Measurements from ENCODE around the gene GLTPD2.

DNA sequence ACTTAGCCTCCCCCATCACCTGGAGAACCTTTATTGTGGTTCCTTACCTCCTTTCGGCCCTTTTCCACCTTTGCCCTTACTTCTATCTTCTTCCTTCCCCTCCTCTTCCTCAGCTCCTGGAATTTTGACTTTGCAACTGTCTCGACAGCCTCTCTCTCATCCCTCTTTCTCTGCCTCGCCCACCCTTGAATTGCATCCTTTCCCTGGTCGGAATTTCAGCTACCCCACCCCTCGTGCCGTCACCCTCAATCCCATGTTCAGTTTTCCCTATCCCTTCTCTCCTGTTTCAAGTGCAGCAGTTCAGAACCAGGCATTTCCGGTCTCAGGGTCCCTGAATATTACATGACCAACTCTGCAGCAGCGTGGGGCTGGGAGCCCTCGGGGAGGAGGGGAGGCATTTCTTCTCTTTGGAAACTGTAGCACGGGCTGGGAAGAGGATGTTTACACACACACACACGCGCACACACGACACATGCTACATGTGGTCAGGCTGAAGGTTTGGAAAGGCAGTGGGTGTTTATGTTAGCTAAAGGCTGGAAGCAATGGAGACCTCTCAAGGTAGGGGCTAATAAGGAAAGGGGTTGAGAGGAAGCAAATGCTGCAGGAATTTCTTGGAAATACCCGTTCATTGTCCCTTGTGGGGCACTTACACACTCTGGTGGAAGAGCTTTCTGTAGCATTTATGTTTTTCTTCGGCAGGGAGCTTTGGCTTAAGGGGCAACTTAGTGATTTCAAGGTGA is 45.3 kb downstream of the GLTPD2 start:
- no peak for TF ChIP-seq POLR2AphosphoS5 (IDR thresholded peaks at IDR 0.05; ENCODE audit: low read depth, low read length)
- no peak for TF ChIP-seq POLR2A (IDR thresholded peaks at IDR 0.05; ENCODE audit: low read depth, low read length)
- TF ChIP-seq PAX5 (IDR thresholded peaks at IDR 0.05; ENCODE audit: insufficient read depth, low read length, severe bottlenecking) = no peak
- no peak for TF ChIP-seq TAF1 (IDR thresholded peaks at IDR 0.05; ENCODE audit: low read depth, low read length)
- TF ChIP-seq SPI1 (IDR thresholded peaks at IDR 0.05; ENCODE audit: low read depth, low read length) = no peak
